ENCODE measurements around the gene TUSC2. TPM values are rescaled to one million over a fixed set of nuclear protein-coding genes. Genes with fewer than 3 reads are reported as not detected.

TUSC2 gene
- total RNA-seq, 1 experiment from 2014 or later, result 38.3 TPM

GRCh38 chr3:50300681-50301254 is 27.3 kb downstream of the TUSC2 start:
- peak overlapping the region; percentile 95 for H3K27ac Mint-ChIP-seq (ENCODE audit: unreplicated experiment)
- no peaks in the 10 kb centered on the region for H3K9me3 Mint-ChIP-seq (ENCODE audit: unreplicated experiment)
- H3K27me3 Mint-ChIP-seq (ENCODE audit: insufficient read depth, unreplicated experiment), result no peaks in the 10 kb centered on the region
- CTCF ChIA-PET, result no interaction called here
- Histone ChIP-seq H3K9me3 (no peaks in the 10 kb centered on the region), H3K4me3 (ENCODE audit: low read depth, low read length) (no peak overlapping the region; the same call in 1 of the 2 replicates), H3K36me3 (ENCODE audit: control insufficient read depth, insufficient read depth, low read length) (no peaks in the 10 kb centered on the region; the same call in 1 of the 2 replicates), H3K4me1 (peaks cover 20% of the 10 kb centered on the region), H3K27me3 (replicated peaks; ENCODE audit: control insufficient read depth, insufficient read depth, low read length) (no peaks in the 10 kb centered on the region)
- peak overlapping the region; percentile 97 for H3K4me3 Mint-ChIP-seq (ENCODE audit: unreplicated experiment)
- intact Hi-C loops (cut with micrococcal nuclease; ENCODE audit: unreplicated experiment), result no loop called here
- BruUV-seq (replicated peaks), result no TSS peak
- POLR2A ChIA-PET, result interaction anchor here (0.6 kb wide), 1 partner anchor 42 kb away, joined by 7 read pairs; no protein-coding TSS in a partner anchor
- peaks cover 11% of the 10 kb centered on the region for H3K4me1 Mint-ChIP-seq (ENCODE audit: low read depth, unreplicated experiment)
- peak in 1 of 2 experiments; percentile 33 for DNase-seq
- TF ChIP-seq CTCF (IDR thresholded peaks at IDR 0.05; ENCODE audit: insufficient read depth in 1 of 2, low read depth in 1 of 2, low read length in 1 of 2, severe bottlenecking in 1 of 2, unreplicated experiment in 1 of 2), result no peak
- peaks cover 11% of the 10 kb centered on the region for H3K36me3 Mint-ChIP-seq (ENCODE audit: insufficient read depth, unreplicated experiment)

- H3K4me3 ChIP-seq (ENCODE audit: low read depth, low read length), result peak overlapping the region; percentile 39
- H3K4me1 Mint-ChIP-seq (ENCODE audit: low read depth, unreplicated experiment), result peaks cover 11% of the 10 kb centered on the region
- H3K9me3 ChIP-seq, result no peaks in the 10 kb centered on the region
- TSS peak; percentile 95 for BruUV-seq (replicated peaks)
- H3K4me3 Mint-ChIP-seq (ENCODE audit: unreplicated experiment), result peak overlapping the region; percentile 97
- H3K4me1 ChIP-seq, result peaks cover 20% of the 10 kb centered on the region
- intact Hi-C loops (cut with micrococcal nuclease; ENCODE audit: unreplicated experiment), result loop anchor here (1.0 to 2.0 kb wide), 4 partner anchors 19 to 63 kb away; partner anchors contain the start of gene GNAI2
- CTCF ChIA-PET, result interaction anchor here (0.7 to 1.3 kb wide), 7 partner anchors 15 to 108 kb away, joined by 3 to 8 read pairs (median 4); no protein-coding TSS in a partner anchor
- H3K36me3 Mint-ChIP-seq (ENCODE audit: insufficient read depth, unreplicated experiment), result peaks cover 11% of the 10 kb centered on the region
- POLR2A ChIA-PET, result interaction anchor here (0.6 to 1.4 kb wide), 8 partner anchors 10 to 1282 kb away, joined by 3 to 17 read pairs (median 6); partner anchors contain the start of genes DALRD3 and GNAI2
- peak overlapping the region; percentile 95 for H3K27ac Mint-ChIP-seq (ENCODE audit: unreplicated experiment)
- no peaks in the 10 kb centered on the region for H3K9me3 Mint-ChIP-seq (ENCODE audit: unreplicated experiment)
- H3K36me3 ChIP-seq (ENCODE audit: control insufficient read depth, insufficient read depth, low read length), result no peaks in the 10 kb centered on the region; the same call in 1 of the 2 replicates
- DNase-seq, result peak in 1 of 2 experiments; percentile 35
- H3K27me3 Mint-ChIP-seq (ENCODE audit: insufficient read depth, unreplicated experiment), result no peaks in the 10 kb centered on the region
- H3K27me3 ChIP-seq (replicated peaks; ENCODE audit: control insufficient read depth, insufficient read depth, low read length), result no peaks in the 10 kb centered on the region
- no peak for TF ChIP-seq CTCF (IDR thresholded peaks at IDR 0.05; ENCODE audit: insufficient read depth in 1 of 2, low read depth in 1 of 2, low read length in 1 of 2, severe bottlenecking in 1 of 2, unreplicated experiment in 1 of 2)
These were observed 27.9 kb downstream of the TUSC2 start for GRCh38 chr3:50299929-50300680.

GRCh38 chr3:50299638-50299928 is 28.4 kb downstream of the TUSC2 start:
- Mint-ChIP-seq H3K4me3 (ENCODE audit: unreplicated experiment) (peak overlapping the region; percentile 97), H3K36me3 (ENCODE audit: insufficient read depth, unreplicated experiment) (peaks cover 11% of the 10 kb centered on the region), H3K9me3 (ENCODE audit: unreplicated experiment) (no peaks in the 10 kb centered on the region), H3K4me1 (ENCODE audit: low read depth, unreplicated experiment) (peaks cover 11% of the 10 kb centered on the region), H3K27ac (ENCODE audit: unreplicated experiment) (peak overlapping the region; percentile 95), H3K27me3 (ENCODE audit: insufficient read depth, unreplicated experiment) (no peaks in the 10 kb centered on the region)
- intact Hi-C loops (cut with micrococcal nuclease; ENCODE audit: unreplicated experiment), result loop anchor here (1.0 to 2.0 kb wide), 4 partner anchors 19 to 63 kb away; partner anchors contain the start of gene GNAI2
- Histone ChIP-seq H3K4me1 (peaks cover 20% of the 10 kb centered on the region), H3K27me3 (replicated peaks; ENCODE audit: control insufficient read depth, insufficient read depth, low read length) (no peaks in the 10 kb centered on the region), H3K36me3 (ENCODE audit: control insufficient read depth, insufficient read depth, low read length) (no peaks in the 10 kb centered on the region; the same call in 1 of the 2 replicates), H3K9me3 (no peaks in the 10 kb centered on the region), H3K4me3 (ENCODE audit: low read depth, low read length) (peak overlapping the region; percentile 39)
- ChIA-PET CTCF (interaction anchor here (0.7 to 1.3 kb wide), 10 partner anchors 16 to 1200 kb away, joined by 3 to 8 read pairs (median 4); partner anchors contain the start of gene LSMEM2), POLR2A (interaction anchor here (0.6 to 1.4 kb wide), 9 partner anchors 10 to 1281 kb away, joined by 3 to 17 read pairs (median 5); partner anchors contain the start of genes DALRD3 and GNAI2)
- no TSS peak for BruUV-seq (replicated peaks)
- TF ChIP-seq CTCF (IDR thresholded peaks at IDR 0.05; ENCODE audit: insufficient read depth in 1 of 2, low read depth in 1 of 2, low read length in 1 of 2, severe bottlenecking in 1 of 2, unreplicated experiment in 1 of 2), result no peak
- no peak for DNase-seq
